HG03196 (cell line): ENCODE results near the gene AHRR.
"Not testable (repeated sequence)": the region's sequence is repeated elsewhere in the genome, so short reads cannot be mapped to it uniquely, and the experiment has no call there.

Experiments
- ATAC-seq: cut with Tn5 transposase; IDR thresholded peaks from one replicate; pipeline ENCODE4 v1.9.1; 2021; ENCODE audit not compliant: unreplicated experiment

AHRR gene

DNA sequence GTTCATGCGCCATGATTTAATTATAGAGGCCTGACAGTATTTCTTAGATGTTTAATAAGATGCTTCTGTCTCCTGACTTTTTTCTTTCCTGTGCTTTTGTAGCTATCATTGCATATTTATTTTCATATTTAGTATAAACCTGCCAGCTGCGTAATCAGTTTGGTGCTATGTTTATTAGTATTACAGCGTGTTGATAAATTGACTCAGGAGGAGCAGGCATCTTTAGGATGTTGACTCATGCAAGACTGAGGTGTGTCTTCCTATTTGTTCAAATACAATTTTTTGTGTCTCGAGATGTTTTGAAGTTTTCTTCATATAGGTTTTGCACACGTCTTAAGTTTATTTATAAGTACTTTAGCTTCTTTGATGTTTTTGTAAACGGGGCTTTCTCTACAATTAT lies 85.5 kb downstream of the AHRR start:
- no peak for ATAC-seq

- ATAC-seq: no peak
Measured at GRCh38 chr5:407801-408268, 86.3 kb downstream of the AHRR start.

DNA sequence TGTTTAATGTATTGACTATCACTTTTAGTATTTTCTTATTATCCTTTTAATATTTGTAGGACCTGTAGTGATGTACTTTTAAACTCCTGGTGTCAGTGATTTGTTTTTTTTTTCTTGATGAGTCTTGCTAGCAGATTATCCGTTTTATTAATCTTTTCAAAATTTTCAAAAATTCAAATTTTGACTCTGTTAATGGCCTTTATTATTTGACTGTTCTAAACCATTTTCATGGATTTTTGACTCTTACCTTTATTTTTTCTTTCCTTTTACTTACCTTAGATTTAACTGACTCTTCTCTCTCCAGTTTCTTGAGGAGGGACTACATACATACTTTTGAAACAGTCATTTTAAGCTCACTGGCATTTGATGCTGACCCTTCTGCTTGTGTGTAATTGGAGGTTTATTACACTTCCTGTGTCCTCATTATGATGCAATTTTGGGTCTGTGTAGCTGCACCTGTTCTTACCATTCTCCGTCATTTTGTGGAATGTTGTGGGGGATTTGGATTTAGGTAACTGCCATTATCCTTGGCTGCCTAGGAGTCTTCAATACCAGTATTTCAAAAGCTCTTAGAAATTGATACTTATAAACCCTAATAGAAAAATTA lies 89.5 kb downstream of the AHRR start:
- ATAC-seq: no peak

DNA sequence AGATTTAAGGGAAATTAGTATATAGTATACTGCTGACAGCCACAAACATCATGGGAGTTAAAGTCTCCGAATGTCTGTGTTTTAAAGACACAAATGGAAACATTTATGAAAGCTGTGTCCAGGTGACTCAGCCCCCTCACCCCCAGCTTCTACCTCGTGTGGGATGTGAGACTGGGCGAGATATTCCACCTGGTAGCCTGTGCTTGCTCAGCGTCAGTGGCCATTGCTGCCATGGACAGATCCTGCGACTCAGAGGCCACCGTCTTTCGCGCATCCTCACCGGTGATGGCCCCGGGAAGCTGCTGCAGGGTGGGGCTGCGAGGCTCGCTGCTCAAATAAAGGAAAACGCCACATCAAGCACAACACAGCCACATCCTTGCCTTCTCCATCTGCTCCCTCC lies 90.2 kb downstream of the AHRR start:
- ATAC-seq: no peak

DNA sequence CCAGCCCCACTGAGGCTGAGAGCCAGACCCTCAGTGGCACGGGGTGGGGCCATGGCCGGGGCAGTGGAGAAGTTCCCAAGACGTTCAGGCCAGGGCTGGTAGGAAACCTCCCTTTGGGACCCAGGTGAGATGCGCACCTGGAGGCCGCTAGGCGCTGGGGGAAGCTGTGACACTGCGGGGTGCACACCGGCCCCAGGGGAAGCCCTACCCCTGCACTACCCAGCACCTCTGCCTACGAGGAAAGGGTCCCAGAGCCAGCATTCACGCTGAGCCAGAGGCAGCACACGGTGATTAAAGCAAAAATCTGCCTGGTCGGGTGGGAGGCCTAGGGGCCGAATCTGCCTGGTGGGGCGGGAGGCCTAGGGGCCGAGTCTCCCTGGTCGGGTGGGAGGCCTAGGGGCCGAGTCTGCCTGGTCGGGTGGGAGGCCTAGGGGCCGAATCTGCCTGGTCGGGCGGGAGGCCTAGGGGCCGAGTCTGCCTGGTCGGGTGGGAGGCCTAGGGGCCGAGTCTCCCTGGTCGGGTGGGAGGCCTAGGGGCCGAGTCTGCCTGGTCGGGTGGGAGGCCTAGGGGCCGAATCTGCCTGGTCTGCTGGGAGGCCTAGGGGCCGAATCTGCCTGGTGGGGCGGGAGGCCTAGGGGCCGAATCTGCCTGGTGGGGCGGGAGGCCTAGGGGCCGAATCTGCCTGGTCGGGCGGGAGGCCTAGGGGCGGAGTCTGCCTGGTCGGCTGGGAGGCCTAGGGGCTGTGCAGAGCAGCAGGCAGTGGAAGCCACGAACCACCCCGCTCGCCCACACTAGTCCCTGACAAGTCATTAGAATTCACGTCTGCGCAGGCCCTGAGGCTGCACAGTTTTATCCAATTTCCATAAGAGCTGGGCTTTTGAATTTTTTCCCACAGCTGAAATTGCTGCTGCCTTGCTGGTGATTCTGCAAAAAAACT lies 93.7 kb downstream of the AHRR start:
- not testable (repeated sequence) for ATAC-seq

- no peak for ATAC-seq
Measured at GRCh38 chr5:415928-416635, 94.6 kb downstream of the AHRR start.

DNA sequence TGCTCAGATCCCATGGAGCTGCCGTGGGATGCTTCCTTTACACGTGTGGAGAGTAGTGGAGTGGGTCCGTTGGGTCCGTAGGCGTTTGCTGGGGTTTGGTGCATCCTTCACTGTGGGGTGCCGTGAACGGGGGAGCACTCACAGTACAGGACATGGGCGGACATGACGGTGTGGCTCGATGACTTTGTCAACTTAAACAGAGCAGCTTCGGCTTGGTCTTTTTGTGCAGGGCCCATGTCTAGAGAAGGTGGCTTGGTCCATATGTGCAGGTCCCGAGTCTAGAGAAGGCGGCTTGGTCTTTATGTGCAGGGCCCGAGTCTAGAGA lies 95.1 kb downstream of the AHRR start:
- no peak for ATAC-seq

DNA sequence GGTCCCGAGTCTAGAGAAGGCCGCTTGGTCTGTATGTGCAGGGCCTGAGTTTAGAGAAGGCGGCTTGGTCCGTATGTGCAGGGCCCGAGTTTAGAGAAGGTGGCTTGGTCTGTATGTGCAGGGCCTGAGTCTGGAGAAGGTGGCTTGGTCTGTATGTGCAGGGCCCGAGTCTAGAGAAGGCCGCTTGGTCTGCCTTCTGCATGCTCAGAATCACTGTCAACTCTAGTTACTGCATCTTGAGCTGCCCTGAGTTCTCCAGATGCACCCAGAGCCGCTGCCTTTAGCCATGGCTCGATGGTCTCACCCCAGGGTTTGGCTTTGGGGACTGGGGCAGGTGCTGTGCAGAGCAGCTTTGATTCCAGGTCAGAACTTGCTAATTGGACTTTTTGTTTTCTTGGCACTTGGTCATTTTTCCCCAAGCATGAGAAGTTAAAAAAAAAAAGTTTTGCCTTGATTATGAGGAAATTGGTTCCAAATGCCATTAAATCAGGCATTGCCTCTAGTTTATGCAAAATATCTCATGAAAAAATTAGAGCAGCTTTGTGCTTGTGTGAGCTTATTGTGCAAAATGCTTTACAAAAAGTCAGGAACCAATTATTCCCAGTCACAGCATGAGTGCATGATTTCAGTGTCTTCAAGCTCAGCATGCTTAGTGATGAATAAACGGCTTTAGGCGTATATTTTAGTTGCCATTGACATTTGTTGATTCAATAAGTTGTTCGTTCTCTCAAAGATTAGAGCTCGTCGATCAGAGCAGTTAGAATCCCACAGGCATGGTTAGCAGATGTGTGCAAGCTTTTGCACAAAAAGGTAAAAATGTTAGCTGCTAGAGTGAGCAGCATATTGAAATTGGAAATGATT lies 96.0 kb downstream of the AHRR start:
- ATAC-seq: no peak

GRCh38 chr5:418162-419121 lies 96.9 kb downstream of the AHRR start:
- no peak for ATAC-seq

GRCh38 chr5:419970-420369 lies 98.5 kb downstream of the AHRR start:
- no peak for ATAC-seq

GRCh38 chr5:420632-421286 lies 99.2 kb downstream of the AHRR start:
- no peak for ATAC-seq

- ATAC-seq: no peak
Measured at GRCh38 chr5:421287-421880, 99.9 kb downstream of the AHRR start.

- ATAC-seq: no peak
Measured at GRCh38 chr5:421901-422300, 100.4 kb downstream of the AHRR start.

DNA sequence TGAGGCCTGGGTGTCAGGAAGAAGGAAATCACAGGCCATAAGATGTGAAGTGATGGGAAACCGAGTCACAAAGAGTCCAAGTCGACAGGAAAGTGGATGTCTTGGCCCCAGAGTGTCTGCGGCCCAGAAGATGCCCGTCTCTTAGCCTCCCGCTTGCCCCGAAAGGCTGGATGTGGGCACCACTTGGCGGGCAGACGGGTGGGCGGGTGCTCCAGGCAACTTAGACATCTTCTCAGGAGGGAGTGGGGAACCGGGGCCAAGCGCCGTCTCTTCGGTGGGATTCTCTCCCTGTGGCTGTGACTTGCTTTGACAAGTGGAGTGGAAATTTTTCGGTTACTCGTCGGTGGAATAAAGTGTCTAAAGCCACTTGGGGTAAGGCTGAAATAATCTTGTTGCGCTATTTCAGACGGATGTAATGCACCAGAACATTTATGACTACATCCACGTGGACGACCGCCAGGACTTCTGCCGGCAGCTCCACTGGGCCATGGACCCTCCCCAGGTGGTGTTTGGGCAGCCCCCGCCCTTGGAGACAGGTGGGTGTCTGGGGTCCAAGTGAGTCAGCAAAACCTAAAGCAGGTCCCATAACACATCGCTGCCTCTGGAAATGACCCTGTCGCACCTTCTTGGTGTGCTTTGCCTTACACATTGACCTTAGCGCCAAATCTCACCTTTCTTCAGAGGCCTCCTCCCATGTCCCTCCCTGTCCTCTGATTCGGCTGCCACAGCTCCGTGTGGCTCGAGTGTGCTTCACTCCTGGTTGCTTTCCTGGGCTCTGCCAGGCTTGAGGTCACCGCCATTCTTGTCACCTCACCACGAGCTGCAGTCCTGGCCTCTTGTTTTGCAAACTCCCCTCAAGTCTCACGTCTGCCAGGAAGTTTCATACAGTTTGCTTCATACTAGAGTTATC lies 101.1 kb downstream of the AHRR start:
- no peak for ATAC-seq

DNA sequence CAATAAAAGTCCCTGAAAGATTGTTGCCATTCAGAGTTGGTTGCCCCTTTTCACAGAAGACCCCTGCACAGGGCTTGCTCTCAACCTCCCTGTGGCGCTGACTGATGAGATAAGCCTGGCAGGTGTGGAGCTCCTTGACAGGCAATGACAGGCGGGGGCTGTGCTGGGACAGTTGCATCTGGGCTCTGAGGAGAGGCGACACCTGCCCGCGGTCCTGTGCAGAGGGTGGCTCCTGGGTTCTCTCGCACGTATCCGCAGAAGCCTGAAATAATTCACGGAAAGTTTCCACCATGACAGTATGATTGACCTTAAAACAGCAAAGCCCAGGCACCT lies 101.7 kb downstream of the AHRR start:
- ATAC-seq: no peak

GRCh38 chr5:423626-424261 lies 102.2 kb downstream of the AHRR start:
- ATAC-seq: no peak

DNA sequence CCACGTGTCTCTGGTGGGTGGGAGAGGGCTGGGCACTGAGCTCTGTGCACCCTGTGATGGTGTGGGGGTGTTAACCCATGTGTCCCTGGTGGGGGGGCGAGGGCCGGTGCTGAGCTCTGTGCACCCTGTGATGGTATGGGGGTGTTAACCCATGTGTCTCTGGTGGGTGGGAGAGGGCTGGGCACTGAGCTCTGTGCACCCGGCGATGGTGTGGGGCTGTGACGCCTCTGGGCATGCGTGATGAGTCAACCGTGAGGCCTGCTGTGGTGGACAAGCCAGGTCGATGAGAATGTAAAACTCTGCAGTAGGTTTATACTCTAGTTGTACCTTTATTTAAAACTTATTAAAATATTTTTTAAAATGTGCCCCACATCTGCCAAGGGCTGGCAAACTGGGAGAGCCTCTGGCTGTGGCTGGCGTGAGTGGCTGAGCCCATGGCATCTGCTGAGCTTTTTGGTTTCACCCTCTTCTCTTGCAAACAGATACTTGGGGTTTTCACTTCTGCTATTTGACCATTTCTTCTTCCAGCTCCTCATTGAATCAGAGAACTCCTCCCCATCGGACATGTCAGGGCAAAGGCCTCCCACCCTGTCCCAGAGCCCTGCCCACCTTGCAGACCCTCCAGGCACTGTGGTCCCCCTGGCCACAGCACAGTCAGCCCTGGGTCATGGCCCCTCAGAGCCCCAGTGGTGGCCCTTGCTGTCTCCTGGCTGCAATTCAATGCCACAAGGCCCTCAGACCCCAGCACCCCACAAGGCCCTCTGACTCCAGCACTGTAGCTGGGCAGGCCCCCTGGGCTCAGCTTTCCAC lies 103.0 kb downstream of the AHRR start:
- peak; percentile 80 for ATAC-seq
